Glomerular endothelial cell (primary cell): ENCODE results near the gene PTPRG. TPM values are rescaled to one million over a fixed set of nuclear protein-coding genes. Genes with fewer than 3 reads are reported as not detected.
"Not testable (repeated sequence)": the region's sequence is repeated elsewhere in the genome, so short reads cannot be mapped to it uniquely, and the experiment has no call there.

Experiments
- DNase-seq: peaks from one replicate; pipeline ENCODE4 v3.0.0-alpha.2; 2011; ENCODE audit warnings: low read depth, low spot score; ENCODE audit errors: extremely low read depth
- total RNA-seq: library from RNA; depleted of rRNA; stranded (reverse); fragments of >200 nt; gene quantifications from 2 replicates; pipeline ENCODE4 v1.2.3, GENCODE V29; 2015

Gene PTPRG
- total RNA-seq, 1 donor from 2014 or later: 30.5 TPM

- no peak for DNase-seq
Observed at GRCh38 chr3:61680617-61681016, 119.2 kb downstream of the PTPRG start.

GRCh38 chr3:61681636-61682035 lies 120.3 kb downstream of the PTPRG start:
- no peak for DNase-seq

GRCh38 chr3:61682671-61683548 lies 121.5 kb downstream of the PTPRG start:
- no peak for DNase-seq

- DNase-seq: no peak
Observed at GRCh38 chr3:61683549-61684236, 122.3 kb downstream of the PTPRG start.

- no peak for DNase-seq
Observed at GRCh38 chr3:61684386-61684785, 123.0 kb downstream of the PTPRG start.

GRCh38 chr3:61685755-61686154 lies 124.4 kb downstream of the PTPRG start:
- no peak for DNase-seq

GRCh38 chr3:61686228-61686648 lies 124.9 kb downstream of the PTPRG start:
- DNase-seq: no peak

- no peak for DNase-seq
Observed at GRCh38 chr3:61687206-61687605, 125.8 kb downstream of the PTPRG start.

GRCh38 chr3:61687663-61688306 lies 126.4 kb downstream of the PTPRG start:
- DNase-seq: no peak

- DNase-seq: no peak
Observed at GRCh38 chr3:61688307-61688984, 127.1 kb downstream of the PTPRG start.

GRCh38 chr3:61690016-61690415 lies 128.6 kb downstream of the PTPRG start:
- no peak for DNase-seq

- DNase-seq: no peak
Observed at GRCh38 chr3:61691466-61691865, 130.1 kb downstream of the PTPRG start.

GRCh38 chr3:61697301-61697700 lies 135.9 kb downstream of the PTPRG start:
- DNase-seq: no peak

GRCh38 chr3:61698278-61699072 lies 137.1 kb downstream of the PTPRG start:
- DNase-seq: not testable (repeated sequence)

GRCh38 chr3:61699622-61700021 lies 138.3 kb downstream of the PTPRG start:
- no peak for DNase-seq

- no peak for DNase-seq
Observed at GRCh38 chr3:61701011-61701410, 139.6 kb downstream of the PTPRG start.

GRCh38 chr3:61702453-61702852 lies 141.1 kb downstream of the PTPRG start:
- DNase-seq: no peak

- no peak for DNase-seq
Observed at GRCh38 chr3:61704807-61705206, 143.4 kb downstream of the PTPRG start.

- DNase-seq: no peak
Observed at GRCh38 chr3:61707492-61707891, 146.1 kb downstream of the PTPRG start.

- not testable (repeated sequence) for DNase-seq
Observed at GRCh38 chr3:61710920-61711319, 149.5 kb downstream of the PTPRG start.
